Left ventricle myocardium inferior (tissue), 1 donor: ENCODE results near the gene PATJ. TPM values are rescaled to one million over a fixed set of nuclear protein-coding genes. Genes with fewer than 3 reads are reported as not detected.
A peak's percentile ranks its signal among the peaks of the same experiment; 100 is the strongest.

Source experiments
- DNase-seq: peaks from one replicate; pipeline ENCODE4 v3.0.0-alpha.2; 2020
- H3K27ac ChIP-seq: fragments of 200-600 bp; replicated peaks from 2 replicates; pipeline ENCODE4 v1.8.0; 2021
- H3K27me3 ChIP-seq: fragments of 200-600 bp; 2 replicates; pipeline ENCODE4 v1.8.0; 2021; ENCODE audit warnings: low read depth
- H3K36me3 ChIP-seq: fragments of 200-600 bp; 2 replicates; pipeline ENCODE4 v1.8.0; 2021
- H3K4me1 ChIP-seq: fragments of 200-600 bp; 2 replicates; pipeline ENCODE4 v1.8.0; 2021
- H3K4me3 ChIP-seq: fragments of 200-600 bp; 2 replicates; pipeline ENCODE4 v1.8.0; 2021; ENCODE audit warnings: mild to moderate bottlenecking, moderate library complexity
- H3K9me3 ChIP-seq: fragments of 200-600 bp; replicated peaks from 2 replicates; pipeline ENCODE4 v1.8.0; 2021
- intact Hi-C: fragments of 100-400 bp; cut with micrococcal nuclease; formaldehyde crosslinking; loops from one replicate; pipeline ENCODE4 v1.11.0; 2022
- total RNA-seq: library from RNA; stranded (reverse); fragmentation: NEBNext Ultra II Directional; extraction: Animal tissue kit (Norgen Biotek cat#: 25700); gene quantifications from one replicate; pipeline ENCODE4 v1.2.1, GENCODE V29; 2021
- TF ChIP-seq, protein P1 (sequence below): fragments of 200-600 bp; IDR thresholded peaks from 2 replicates; pipeline ENCODE4 v1.8.0; 2021; ENCODE audit warnings: antibody characterized with exemption, mild to moderate bottlenecking, borderline replicate concordance
- donor health status: DM: no; HTN: yes; CAD: no; lungs with severe emphysema.

PATJ gene
- total RNA-seq, 1 donor from 2014 or later, result 166 TPM

DNA sequence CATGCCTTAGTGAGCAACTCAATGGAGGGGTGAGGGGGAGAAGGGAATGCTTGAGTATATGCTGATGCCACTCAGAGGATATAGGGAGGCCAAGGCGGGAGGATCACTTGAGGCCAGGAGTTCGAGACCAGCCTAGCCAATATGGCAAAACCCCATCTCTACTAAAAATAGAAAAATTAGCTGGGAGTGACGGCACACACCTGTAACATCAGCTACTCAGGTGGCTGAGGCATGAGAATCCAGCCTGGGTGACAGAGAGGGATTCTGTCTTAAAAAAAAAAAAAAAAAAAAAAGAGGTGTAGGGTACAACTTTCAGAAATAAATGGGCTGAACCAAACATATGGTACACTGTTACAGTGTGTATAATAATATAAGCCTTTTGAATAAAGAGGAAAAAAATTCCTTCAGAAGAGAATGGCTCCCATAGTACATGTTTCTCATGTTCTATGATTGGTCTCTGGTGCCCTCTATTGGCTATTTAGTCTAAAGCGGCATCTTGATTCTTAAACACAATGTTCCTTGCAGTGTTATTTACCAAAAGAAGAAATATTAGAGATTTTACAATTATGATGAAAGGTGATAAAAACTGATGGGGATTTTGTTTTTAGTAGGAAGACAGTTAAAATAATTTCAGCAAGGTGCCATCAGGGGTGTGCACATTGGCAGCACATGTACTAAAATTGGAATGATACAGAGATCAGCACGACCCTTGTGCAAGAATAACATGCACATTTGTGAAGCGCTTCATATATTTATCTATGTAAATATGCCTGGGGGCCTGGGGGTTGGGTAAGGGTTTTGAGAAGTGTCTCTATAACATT, 109.8 kb downstream of the PATJ start:
- TF ChIP-seq, protein P1, sequence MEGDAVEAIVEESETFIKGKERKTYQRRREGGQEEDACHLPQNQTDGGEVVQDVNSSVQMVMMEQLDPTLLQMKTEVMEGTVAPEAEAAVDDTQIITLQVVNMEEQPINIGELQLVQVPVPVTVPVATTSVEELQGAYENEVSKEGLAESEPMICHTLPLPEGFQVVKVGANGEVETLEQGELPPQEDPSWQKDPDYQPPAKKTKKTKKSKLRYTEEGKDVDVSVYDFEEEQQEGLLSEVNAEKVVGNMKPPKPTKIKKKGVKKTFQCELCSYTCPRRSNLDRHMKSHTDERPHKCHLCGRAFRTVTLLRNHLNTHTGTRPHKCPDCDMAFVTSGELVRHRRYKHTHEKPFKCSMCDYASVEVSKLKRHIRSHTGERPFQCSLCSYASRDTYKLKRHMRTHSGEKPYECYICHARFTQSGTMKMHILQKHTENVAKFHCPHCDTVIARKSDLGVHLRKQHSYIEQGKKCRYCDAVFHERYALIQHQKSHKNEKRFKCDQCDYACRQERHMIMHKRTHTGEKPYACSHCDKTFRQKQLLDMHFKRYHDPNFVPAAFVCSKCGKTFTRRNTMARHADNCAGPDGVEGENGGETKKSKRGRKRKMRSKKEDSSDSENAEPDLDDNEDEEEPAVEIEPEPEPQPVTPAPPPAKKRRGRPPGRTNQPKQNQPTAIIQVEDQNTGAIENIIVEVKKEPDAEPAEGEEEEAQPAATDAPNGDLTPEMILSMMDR, result peak; percentile 79
- Histone ChIP-seq H3K27ac (no peak overlapping the region), H3K36me3 (peaks cover 2% of the 10 kb centered on the region), H3K9me3 (no peaks in the 10 kb centered on the region), H3K4me3 (no peak overlapping the region), H3K4me1 (no peaks in the 10 kb centered on the region), H3K27me3 (no peaks in the 10 kb centered on the region)
- DNase-seq, result no peak
- intact Hi-C loops, result no loop called here

GRCh38 chr1:61852670-61853015, 110.4 kb downstream of the PATJ start:
- H3K9me3 ChIP-seq, result no peaks in the 10 kb centered on the region
- intact Hi-C loops, result no loop called here
- H3K27me3 ChIP-seq, result no peaks in the 10 kb centered on the region
- H3K4me3 ChIP-seq, result no peak overlapping the region
- H3K4me1 ChIP-seq, result no peaks in the 10 kb centered on the region
- TF ChIP-seq, protein P1, result no peak
- peaks cover 2% of the 10 kb centered on the region for H3K36me3 ChIP-seq
- H3K27ac ChIP-seq, result no peak overlapping the region
- no peak for DNase-seq

GRCh38 chr1:61853583-61853982, 111.3 kb downstream of the PATJ start:
- no peak overlapping the region for H3K27ac ChIP-seq
- peaks cover 2% of the 10 kb centered on the region for H3K36me3 ChIP-seq
- H3K4me3 ChIP-seq, result no peak overlapping the region
- H3K4me1 ChIP-seq, result no peaks in the 10 kb centered on the region
- TF ChIP-seq, protein P1, result peak; percentile 41
- DNase-seq, result no peak
- no peaks in the 10 kb centered on the region for H3K27me3 ChIP-seq
- no peaks in the 10 kb centered on the region for H3K9me3 ChIP-seq
- intact Hi-C loops, result no loop called here

DNA sequence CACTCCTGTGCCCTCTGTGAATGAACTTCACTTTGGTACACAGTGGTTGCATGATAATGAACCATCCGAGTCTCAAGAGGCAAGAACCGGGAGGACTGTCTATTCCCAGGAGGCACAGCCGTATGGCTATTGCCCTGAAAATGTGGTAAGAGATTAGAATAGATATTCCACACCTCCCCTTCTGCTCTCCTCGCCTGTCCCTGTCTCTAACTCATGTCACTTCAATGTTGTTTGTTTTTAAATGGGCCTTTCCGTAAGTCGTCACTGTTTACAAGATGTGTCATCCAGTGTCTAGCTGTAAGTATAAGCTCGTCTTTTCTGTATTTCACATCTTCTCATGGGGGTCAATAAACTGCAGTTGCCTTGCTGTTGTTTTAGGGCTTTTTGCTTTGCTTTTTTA, 122.2 kb downstream of the PATJ start:
- no peak for DNase-seq
- Histone ChIP-seq H3K9me3 (no peaks in the 10 kb centered on the region), H3K27me3 (no peaks in the 10 kb centered on the region), H3K4me3 (no peak overlapping the region), H3K4me1 (peaks cover 8% of the 10 kb centered on the region), H3K27ac (peak overlapping the region; percentile 28), H3K36me3 (peaks cover 12% of the 10 kb centered on the region)
- TF ChIP-seq, protein P1, result no peak
- intact Hi-C loops, result no loop called here

GRCh38 chr1:61865646-61866220, 123.5 kb downstream of the PATJ start:
- Histone ChIP-seq H3K27ac (peak overlapping the region; percentile 58), H3K4me3 (no peak overlapping the region), H3K4me1 (peaks cover 15% of the 10 kb centered on the region), H3K27me3 (no peaks in the 10 kb centered on the region), H3K9me3 (no peaks in the 10 kb centered on the region), H3K36me3 (peaks cover 12% of the 10 kb centered on the region)
- no peak for DNase-seq
- TF ChIP-seq, protein P1, result no peak
- intact Hi-C loops, result no loop called here
